GM18951 (cell line): ENCODE data around the gene RAB11FIP2.

Source experiments
- POLR2A ChIP-seq: IDR thresholded peaks from 4 replicates; pipeline ENCODE4 v1.6.1; 2011; ENCODE audit warnings: mild to moderate bottlenecking; ENCODE audit not compliant: insufficient read length, insufficient read depth; ENCODE audit errors: extremely low read depth
- in situ Hi-C: fragments of 300-500 bp; cut with MboI; formaldehyde crosslinking; loops from one replicate; pipeline ENCODE4 v1.12.0; 2022; ENCODE audit warnings: low sequenced_read_pairs, mixed read lengths, inconsistent platforms; ENCODE audit not compliant: unreplicated experiment

Gene RAB11FIP2

GRCh38 chr10:117987244-117987909 lies 59.4 kb downstream of the RAB11FIP2 start:
- no peak for TF ChIP-seq POLR2A

GRCh38 chr10:117983961-117984360 lies 62.8 kb downstream of the RAB11FIP2 start:
- no peak for TF ChIP-seq POLR2A
- in situ Hi-C loops: no loop called here

More at GRCh38 chr10:117987244-117987909, 59.4 kb downstream of the RAB11FIP2 start:
- in situ Hi-C loops: no loop called here

- TF ChIP-seq POLR2A: no peak
- in situ Hi-C loops: no loop called here
Measured at GRCh38 chr10:117980755-117981702, 65.7 kb downstream of the RAB11FIP2 start.

- in situ Hi-C loops: no loop called here
- no peak for TF ChIP-seq POLR2A
Measured at GRCh38 chr10:117980216-117980615, 66.5 kb downstream of the RAB11FIP2 start.

GRCh38 chr10:117972168-117972837 lies 74.4 kb downstream of the RAB11FIP2 start:
- in situ Hi-C loops: no loop called here
- no peak for TF ChIP-seq POLR2A

GRCh38 chr10:117970962-117971361 lies 75.8 kb downstream of the RAB11FIP2 start:
- in situ Hi-C loops: no loop called here
- TF ChIP-seq POLR2A: no peak

GRCh38 chr10:117969592-117969991 lies 77.1 kb downstream of the RAB11FIP2 start:
- TF ChIP-seq POLR2A: no peak
- in situ Hi-C loops: no loop called here

- in situ Hi-C loops: no loop called here
- TF ChIP-seq POLR2A: no peak
Measured at GRCh38 chr10:117968354-117969182, 78.2 kb downstream of the RAB11FIP2 start.

- TF ChIP-seq POLR2A: no peak
- in situ Hi-C loops: no loop called here
Measured at GRCh38 chr10:117967149-117967650, 79.5 kb downstream of the RAB11FIP2 start.

GRCh38 chr10:117965984-117966383 lies 80.8 kb downstream of the RAB11FIP2 start:
- TF ChIP-seq POLR2A: no peak
- in situ Hi-C loops: no loop called here

GRCh38 chr10:117964536-117964935 lies 82.2 kb downstream of the RAB11FIP2 start:
- in situ Hi-C loops: no loop called here
- TF ChIP-seq POLR2A: no peak

GRCh38 chr10:117960345-117960935 lies 86.3 kb downstream of the RAB11FIP2 start:
- in situ Hi-C loops: no loop called here
- no peak for TF ChIP-seq POLR2A

- TF ChIP-seq POLR2A: no peak
- in situ Hi-C loops: no loop called here
Measured at GRCh38 chr10:117956972-117957371, 89.8 kb downstream of the RAB11FIP2 start.
